ENCODE measurements around the gene MYO16.

GRCh38 chr13:109212650-109213049 lies 583.2 kb downstream of the MYO16 start:
- TF ChIP-seq CTCF (conservative IDR thresholded peaks at IDR 0.05; ENCODE audit: low read length), result no peak
- no peak for TF ChIP-seq EZH2phosphoT487 (IDR thresholded peaks at IDR 0.05; ENCODE audit: borderline replicate concordance)
